LNCAP (cell line): ENCODE data around the gene DCAKD.
A peak's percentile ranks its signal among the peaks of the same experiment; 100 is the strongest.

ENCODE experiments used
- TF ChIP-seq, protein P1 (sequence below): fragments of 450-650 bp; IDR thresholded peaks from 2 replicates; pipeline ENCODE4 v1.5.1; 2017; ENCODE audit warnings: mild to moderate bottlenecking

DCAKD gene, protein sequence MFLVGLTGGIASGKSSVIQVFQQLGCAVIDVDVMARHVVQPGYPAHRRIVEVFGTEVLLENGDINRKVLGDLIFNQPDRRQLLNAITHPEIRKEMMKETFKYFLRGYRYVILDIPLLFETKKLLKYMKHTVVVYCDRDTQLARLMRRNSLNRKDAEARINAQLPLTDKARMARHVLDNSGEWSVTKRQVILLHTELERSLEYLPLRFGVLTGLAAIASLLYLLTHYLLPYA

DNA sequence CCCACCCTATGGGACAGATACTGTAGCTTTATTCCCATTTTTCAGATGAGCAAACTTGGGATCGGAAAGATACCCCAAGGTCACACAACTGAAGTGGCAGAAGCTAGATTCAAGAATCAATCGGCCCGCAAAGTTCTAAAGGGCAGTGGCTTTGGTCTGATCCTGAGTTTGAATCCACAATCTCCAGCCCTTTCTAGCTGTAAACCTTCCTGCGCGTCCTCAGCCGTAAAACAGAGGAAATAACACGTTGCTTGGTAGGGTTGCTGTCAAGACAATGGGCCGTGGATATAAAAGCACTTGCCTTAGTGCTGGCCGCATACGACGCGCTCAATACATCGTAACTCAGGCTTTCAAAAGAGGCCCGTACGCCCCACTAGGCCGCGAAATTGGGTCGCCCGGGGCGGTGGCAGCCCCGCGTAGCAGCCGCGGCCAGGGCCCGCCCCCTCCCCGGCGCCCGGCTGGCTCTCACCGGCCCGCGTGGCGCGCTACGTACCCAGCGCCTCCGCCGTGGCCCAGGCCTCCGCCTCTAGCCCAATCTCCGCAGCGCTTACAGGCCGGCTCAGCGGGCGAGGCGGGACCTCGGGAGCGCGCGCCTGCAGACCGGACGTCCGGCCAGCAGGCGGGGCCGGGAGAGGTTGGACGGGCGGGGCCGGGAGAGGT lies at the start of gene DCAKD:
Gene DCAKD, minus strand, starts transcription at position 573 of the 660 bp plus-strand sequence. CDS start 16,747 bp downstream, outside the sequence.
- TF ChIP-seq, protein P1, sequence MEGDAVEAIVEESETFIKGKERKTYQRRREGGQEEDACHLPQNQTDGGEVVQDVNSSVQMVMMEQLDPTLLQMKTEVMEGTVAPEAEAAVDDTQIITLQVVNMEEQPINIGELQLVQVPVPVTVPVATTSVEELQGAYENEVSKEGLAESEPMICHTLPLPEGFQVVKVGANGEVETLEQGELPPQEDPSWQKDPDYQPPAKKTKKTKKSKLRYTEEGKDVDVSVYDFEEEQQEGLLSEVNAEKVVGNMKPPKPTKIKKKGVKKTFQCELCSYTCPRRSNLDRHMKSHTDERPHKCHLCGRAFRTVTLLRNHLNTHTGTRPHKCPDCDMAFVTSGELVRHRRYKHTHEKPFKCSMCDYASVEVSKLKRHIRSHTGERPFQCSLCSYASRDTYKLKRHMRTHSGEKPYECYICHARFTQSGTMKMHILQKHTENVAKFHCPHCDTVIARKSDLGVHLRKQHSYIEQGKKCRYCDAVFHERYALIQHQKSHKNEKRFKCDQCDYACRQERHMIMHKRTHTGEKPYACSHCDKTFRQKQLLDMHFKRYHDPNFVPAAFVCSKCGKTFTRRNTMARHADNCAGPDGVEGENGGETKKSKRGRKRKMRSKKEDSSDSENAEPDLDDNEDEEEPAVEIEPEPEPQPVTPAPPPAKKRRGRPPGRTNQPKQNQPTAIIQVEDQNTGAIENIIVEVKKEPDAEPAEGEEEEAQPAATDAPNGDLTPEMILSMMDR = no peak

DNA sequence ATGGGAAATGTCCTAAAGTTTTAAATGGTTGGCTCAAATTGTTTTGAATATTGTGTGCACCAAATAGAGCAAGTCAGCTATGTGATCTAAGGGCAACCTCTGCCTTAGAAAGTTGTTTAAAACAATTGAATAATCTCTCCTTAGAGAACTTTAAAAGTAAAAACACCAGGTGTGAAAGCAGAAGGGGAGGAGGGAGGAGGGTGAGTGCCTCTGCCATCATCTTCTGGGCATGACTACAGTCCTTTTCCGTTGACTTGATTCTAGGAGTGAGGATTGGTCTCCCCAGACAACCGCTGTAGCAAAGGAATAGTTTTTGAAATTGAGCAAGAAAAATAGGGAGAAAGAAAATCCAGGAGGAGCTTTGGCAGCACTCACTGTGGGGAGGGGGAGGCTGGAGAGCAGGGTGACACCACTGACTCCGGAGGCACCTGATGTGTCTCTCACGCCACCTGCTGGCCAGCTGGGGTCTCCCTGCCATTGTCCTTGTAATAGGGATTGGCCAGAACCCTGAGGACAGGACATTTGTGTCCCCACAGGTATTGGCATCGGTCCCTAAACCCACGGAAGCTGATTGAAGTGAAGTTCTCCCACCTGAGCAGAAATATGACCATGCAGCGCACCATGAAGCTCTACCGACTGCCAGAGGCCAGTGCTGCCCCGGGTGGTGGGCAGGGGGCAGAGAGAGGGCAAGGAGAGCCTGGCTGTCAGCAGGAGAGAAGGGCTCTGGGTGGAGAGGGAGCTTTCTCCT lies 47.6 kb upstream of the DCAKD start:
- TF ChIP-seq, protein P1 = peak; percentile 97

DNA sequence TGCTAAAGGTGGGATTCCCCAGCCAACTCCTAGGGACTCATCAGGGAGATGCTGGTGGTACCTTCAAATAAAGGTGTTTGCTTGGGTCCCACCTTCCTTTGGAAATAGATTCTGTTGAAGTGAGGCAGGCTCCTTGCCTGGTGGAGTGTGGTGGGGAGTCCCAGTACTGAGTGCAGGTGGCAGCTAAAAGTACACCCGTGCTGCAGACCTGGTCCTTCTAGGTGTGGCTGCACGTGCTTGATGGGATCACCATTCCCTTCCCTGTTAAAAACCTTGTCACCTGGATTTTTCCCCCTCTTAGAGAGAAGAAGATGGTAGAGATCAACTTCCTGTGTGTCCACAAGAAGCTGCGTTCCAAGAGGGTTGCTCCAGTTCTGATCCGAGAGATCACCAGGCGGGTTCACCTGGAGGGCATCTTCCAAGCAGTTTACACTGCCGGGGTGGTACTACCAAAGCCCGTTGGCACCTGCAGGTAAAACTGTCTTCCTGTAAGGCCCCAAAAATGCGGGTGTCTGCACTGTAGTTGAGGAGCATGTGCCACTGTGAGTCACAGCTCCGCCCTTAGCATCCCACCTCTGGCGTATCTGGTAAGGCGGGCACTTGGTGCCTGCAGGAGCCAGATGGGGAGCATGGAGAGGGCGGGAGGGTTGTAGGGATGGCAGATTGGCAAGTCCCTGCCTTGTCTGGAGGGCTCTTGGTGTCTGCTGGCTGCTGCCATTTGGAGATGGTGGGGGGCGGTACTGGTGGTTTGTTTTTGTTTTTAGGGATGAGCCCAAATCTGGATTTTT lies 46.8 kb upstream of the DCAKD start:
- TF ChIP-seq, protein P1 = no peak

DNA sequence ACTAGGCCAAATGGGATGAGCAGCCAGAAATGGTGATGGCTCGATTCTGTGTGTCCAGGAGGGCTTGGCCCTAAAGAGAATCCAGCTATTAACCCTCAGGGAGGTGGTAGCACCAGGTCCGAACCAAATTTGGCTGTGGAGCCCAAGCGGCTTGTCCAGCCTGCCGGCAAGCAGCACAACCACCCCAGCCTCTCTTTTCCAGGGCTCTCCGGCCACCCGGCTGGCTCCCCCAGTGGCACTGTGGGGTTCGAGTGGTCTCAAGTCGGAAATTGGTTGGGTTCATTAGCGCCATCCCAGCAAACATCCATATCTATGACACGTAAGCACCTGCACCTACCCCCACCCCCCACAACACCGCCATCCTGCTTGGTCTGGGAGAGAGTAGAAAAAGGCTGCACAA lies 45.5 kb upstream of the DCAKD start:
- TF ChIP-seq, protein P1 = no peak

DNA sequence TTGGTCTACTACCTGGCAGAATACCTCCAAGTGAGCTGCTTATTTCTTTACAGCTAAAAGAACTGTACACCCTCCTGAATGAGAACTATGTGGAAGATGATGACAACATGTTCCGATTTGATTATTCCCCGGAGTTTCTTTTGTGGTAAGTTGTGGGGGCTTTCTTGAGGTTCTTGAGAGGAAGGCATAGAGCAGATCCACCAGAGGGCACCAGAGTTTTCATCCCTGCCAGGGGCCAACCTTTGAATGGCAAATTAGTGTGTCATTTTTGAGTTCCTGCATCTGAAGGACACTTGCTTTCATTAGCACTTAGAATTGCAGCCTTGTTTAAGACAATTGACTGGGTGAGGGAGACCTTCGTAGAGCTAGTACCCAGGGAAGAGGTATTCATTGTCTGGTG lies 44.7 kb upstream of the DCAKD start:
- TF ChIP-seq, protein P1 = peak; percentile 57

DNA sequence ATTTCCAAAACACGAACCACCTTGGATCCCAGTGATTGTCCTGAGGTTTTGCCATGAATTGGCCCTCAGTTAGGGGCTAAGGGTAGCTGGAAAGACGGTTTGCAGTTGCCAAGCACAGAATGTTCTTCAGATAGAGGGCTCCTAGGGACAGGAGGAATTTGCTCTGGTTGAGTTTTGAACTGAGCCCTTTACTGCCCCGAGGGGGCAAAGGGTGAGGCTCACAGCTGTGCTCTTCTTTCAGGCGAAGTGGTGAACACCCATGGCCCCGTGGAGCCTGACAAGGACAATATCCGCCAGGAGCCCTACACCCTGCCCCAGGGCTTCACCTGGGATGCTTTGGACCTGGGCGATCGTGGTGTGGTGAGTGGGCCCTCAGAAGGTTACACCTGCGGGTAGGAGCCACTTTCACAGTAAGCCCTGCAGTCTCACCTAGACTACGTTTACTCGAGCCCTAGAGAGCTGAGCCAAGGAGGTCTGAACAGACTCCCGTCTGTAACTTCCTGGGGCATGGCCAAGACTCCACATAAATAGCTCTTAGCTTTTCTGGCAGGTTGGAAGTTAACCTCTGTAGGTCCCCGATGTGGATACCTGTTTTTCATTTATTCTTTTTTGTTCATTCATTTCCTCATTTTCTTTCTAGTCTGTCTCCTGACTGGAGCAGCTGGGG lies 42.1 kb upstream of the DCAKD start:
- TF ChIP-seq, protein P1 = no peak
